Upper lobe of left lung (tissue), 4 donors: ENCODE data around the gene MED13.

Experiments used
- CTCF ChIP-seq, 6 experiments: fragments of 450-650 bp in 4 of 6; fragments of 200-600 bp in 2 of 6; sonication (generic) in 2 of 6; IDR thresholded peaks; one replicate each; pipeline ENCODE4 v1.5.1; 2016 to 2019; ENCODE audit warnings: antibody characterized with exemption in 6 of 6
- POLR2A ChIP-seq, 4 donors: fragments of 450-650 bp; IDR thresholded peaks; one replicate each; pipeline ENCODE4 v1.5.1; 2016 to 2017; ENCODE audit warnings: antibody characterized with exemption in 4 of 4, mild to moderate bottlenecking in 2 of 4

- TF ChIP-seq POLR2A (IDR thresholded peaks at IDR 0.05), result no peak
- no peak for TF ChIP-seq CTCF (IDR thresholded peaks at IDR 0.05)
Measured at GRCh38 chr17:62105861-62106260, 40.8 kb upstream of the MED13 start.
